NB4 (cell line): ENCODE data around the gene ERAP2.

Source experiments
- CTCF ChIP-seq: IDR thresholded peaks from one replicate; pipeline ENCODE4 v1.5.1; 2012; ENCODE audit warnings: low read depth, low read length
- MYC ChIP-seq: IDR thresholded peaks from 2 replicates; pipeline ENCODE4 v1.6.1; 2011; ENCODE audit warnings: low read depth, low read length
- POLR2A ChIP-seq: IDR thresholded peaks from 2 replicates; pipeline ENCODE4 v1.6.1; 2011; ENCODE audit warnings: mild to moderate bottlenecking; ENCODE audit not compliant: insufficient read length; ENCODE audit errors: extremely low read depth

- TF ChIP-seq CTCF = no peak
- no peak for TF ChIP-seq POLR2A
- no peak for TF ChIP-seq MYC
Measured at GRCh38 chr5:96864922-96865530, 11.3 kb upstream of the ERAP2 start.
